ENCODE data around the gene FHIT.

The FHIT gene

GRCh38 chr3:60765776-60766175 is 485.5 kb downstream of the FHIT start:
- no peak for TF ChIP-seq CTCF (conservative IDR thresholded peaks at IDR 0.05; ENCODE audit: low read depth, low read length)
- DNase-seq (ENCODE audit: low read depth), result no peak
- H3K4me3 ChIP-seq (ENCODE audit: low read length), result no peak overlapping the region

- no peak for TF ChIP-seq CTCF (conservative IDR thresholded peaks at IDR 0.05; ENCODE audit: low read depth, low read length)
- no peak for DNase-seq (ENCODE audit: low read depth)
- H3K4me3 ChIP-seq (ENCODE audit: low read length), result no peak overlapping the region
Measured at GRCh38 chr3:60764870-60765269, 486.4 kb downstream of the FHIT start.

GRCh38 chr3:60760145-60760544 is 491.1 kb downstream of the FHIT start:
- DNase-seq (ENCODE audit: low read depth), result no peak
- no peak for TF ChIP-seq CTCF (conservative IDR thresholded peaks at IDR 0.05; ENCODE audit: low read depth, low read length)
- H3K4me3 ChIP-seq (ENCODE audit: low read length), result no peak overlapping the region

- no peak for TF ChIP-seq CTCF (conservative IDR thresholded peaks at IDR 0.05; ENCODE audit: low read depth, low read length)
- DNase-seq (ENCODE audit: low read depth), result no peak
- no peak overlapping the region for H3K4me3 ChIP-seq (ENCODE audit: low read length)
Measured at GRCh38 chr3:60759439-60759838, 491.8 kb downstream of the FHIT start.

GRCh38 chr3:60758831-60759230 is 492.4 kb downstream of the FHIT start:
- TF ChIP-seq CTCF (conservative IDR thresholded peaks at IDR 0.05; ENCODE audit: low read depth, low read length), result no peak
- H3K4me3 ChIP-seq (ENCODE audit: low read length), result no peak overlapping the region
- DNase-seq (ENCODE audit: low read depth), result no peak

- DNase-seq (ENCODE audit: low read depth), result no peak
- H3K4me3 ChIP-seq (ENCODE audit: low read length), result no peak overlapping the region
- no peak for TF ChIP-seq CTCF (conservative IDR thresholded peaks at IDR 0.05; ENCODE audit: low read depth, low read length)
Measured at GRCh38 chr3:60758171-60758570, 493.1 kb downstream of the FHIT start.

- no peak for TF ChIP-seq CTCF (conservative IDR thresholded peaks at IDR 0.05; ENCODE audit: low read depth, low read length)
- no peak for DNase-seq (ENCODE audit: low read depth)
- no peak overlapping the region for H3K4me3 ChIP-seq (ENCODE audit: low read length)
Measured at GRCh38 chr3:60757724-60758123, 493.5 kb downstream of the FHIT start.
